Activated CD4-positive, CD25-positive, alpha-beta regulatory T cell (primary cell): ENCODE results near the gene OR6K3.
"Not testable (repeated sequence)": the region's sequence is repeated elsewhere in the genome, so short reads cannot be mapped to it uniquely, and the experiment has no call there.

Experiments used
- DNase-seq, 4 experiments: peaks; one replicate each; lab custom pipeline; 2025; lab: John Stamatoyannopoulos, UW

Gene OR6K3, protein sequence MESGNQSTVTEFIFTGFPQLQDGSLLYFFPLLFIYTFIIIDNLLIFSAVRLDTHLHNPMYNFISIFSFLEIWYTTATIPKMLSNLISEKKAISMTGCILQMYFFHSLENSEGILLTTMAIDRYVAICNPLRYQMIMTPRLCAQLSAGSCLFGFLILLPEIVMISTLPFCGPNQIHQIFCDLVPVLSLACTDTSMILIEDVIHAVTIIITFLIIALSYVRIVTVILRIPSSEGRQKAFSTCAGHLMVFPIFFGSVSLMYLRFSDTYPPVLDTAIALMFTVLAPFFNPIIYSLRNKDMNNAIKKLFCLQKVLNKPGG

DNA sequence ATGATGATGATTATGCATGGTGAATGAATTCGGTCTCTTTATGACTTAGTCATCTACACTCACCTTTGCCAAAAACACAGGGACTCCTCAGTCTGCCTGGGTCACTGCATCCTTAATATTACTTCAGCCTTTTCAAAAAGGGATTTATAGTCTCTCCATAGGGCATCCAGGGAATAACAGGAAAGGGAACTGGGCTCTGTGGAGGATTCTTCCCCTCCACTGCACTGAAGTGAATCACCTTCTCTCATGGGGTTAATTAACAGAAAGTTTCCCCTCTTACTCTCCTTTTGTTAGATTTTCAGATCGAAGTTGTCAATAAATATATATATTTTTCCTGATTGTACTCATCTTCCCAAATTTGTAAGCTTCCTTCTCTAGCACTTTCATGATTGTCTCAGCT is at the start of gene OR6K3:
TSS of gene OR6K3 (minus strand) at position 101 of the 400 bp plus-strand sequence. CDS start 2,605 bp downstream, outside the sequence.
- DNase-seq, result no peak

DNA sequence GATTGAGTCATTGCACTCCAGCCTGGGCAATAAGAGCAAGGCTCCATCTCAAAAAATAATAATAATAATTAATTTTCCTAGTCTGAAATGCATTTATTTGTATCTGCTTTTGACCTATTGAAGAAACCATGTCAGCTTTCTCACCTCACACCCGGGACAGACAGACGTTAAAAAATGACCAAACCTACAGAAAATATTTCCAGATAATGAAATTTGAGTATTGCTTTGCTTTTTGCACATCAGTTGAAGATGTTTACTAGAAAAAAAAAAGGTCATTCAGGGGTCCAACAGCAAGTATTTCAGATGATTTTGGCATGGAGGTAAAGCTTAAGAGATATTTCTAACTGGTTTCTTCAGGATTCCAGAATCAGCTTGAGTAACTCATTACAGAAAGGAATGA is 33.9 kb upstream of the OR6K3 start, which contains the start of gene OR6K6:
TSS of gene OR6K6 (plus strand) at position 301 of the 400 bp plus-strand sequence. CDS start 168 bp downstream, outside the sequence.
- DNase-seq, result no peak

DNA sequence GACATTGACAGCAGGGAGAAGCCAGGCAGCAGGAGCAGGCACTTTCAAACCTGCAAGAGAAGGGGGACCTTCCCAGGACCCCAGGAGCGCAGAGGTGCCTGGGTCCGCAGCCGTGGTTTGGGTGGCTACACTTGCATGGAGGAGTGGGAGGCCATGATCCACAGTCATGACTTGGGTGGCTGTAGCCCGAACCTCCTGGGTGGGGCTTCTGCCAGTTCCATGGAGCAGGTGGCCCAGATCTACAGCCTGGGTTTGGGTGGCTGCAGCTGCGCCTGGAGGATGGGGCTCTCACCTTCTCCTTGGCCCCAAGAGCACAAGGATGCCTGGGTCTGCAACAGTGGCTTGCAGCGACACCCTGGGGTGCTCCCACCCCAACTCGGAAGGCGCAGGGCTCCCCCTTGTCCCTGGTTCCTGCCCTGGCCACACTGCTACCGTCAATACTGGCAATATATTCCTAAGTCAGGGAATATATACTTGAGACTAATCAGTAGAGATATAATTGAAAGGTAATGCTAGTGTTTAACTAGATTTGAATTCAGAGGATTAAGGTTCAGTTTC is 31.7 kb upstream of the OR6K3 start:
- no peak for DNase-seq

DNA sequence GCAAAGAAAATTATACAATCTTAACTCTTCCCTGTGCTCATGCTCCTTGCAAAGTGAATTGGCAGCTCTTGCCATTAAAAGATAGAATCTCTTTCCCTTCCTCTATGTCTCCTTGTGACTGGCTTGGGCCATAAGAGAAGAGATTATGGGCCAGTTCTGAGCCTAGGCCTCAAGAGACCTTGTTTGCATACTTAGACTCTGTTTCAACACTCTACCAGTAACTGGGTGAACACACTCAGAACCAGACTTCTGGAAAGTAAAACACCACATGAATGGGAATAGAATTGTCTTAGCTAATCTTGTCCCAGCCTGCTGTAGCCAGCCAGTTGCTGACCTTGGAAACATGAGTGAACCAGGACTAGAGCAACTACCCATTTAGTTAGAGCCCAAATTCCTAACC is 15.3 kb upstream of the OR6K3 start:
- DNase-seq, result no peak

DNA sequence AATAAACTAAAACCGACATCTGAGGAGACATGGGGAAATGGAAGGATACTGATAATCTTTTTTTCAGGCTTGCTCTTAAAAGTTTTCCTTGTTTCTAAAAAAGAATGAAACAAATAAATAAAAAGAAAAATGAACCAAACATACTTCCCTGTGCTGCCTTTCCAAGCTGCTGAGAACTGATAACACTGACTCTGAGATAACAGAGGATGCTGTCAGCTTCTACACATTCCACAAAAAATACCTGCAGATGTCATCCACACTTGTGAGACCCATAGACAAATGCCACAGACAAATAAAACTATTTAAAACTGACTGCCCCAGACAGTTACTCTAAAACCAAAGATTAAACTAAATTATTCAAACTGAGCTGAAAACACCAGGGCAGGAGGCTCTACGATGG is 12.0 kb upstream of the OR6K3 start:
- no peak for DNase-seq

DNA sequence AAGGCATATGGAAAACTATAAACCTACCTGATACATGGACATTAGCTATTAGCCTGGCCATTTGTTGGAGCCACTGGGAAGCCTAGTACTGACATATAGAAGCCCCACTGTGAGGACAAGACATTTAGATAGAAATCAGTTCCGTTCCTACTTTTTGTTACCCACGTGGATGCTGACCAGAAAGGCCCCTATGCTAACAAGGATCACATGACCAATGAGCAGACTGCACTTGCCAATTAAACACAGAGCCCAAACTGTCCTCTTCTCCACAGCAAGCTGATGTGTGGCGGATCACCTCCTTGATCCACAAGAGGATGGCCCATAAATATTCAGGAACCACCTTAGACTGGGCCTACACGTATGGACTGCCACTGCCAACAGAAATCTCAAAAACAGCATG is 11.2 kb upstream of the OR6K3 start:
- no peak for DNase-seq

DNA sequence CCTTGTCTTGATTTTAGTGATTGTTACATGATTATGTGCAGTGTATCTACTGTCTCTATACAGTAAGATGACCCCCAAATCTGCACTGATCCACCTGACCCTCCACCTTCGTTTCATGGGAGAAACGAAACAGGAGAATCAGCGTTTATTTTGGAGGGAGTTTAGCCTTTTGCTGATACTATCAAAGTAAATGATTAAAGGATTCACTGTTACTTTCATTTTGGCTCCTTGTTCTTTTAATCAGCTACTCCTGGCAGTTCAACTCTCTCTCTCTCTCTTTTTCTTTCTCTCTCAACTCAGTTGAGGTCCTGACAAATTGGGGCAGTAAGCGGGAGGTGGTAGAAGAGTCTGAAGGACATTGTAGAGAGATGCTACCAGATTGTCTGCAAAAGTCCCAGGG is 9.9 kb upstream of the OR6K3 start:
- DNase-seq, result no peak

DNA sequence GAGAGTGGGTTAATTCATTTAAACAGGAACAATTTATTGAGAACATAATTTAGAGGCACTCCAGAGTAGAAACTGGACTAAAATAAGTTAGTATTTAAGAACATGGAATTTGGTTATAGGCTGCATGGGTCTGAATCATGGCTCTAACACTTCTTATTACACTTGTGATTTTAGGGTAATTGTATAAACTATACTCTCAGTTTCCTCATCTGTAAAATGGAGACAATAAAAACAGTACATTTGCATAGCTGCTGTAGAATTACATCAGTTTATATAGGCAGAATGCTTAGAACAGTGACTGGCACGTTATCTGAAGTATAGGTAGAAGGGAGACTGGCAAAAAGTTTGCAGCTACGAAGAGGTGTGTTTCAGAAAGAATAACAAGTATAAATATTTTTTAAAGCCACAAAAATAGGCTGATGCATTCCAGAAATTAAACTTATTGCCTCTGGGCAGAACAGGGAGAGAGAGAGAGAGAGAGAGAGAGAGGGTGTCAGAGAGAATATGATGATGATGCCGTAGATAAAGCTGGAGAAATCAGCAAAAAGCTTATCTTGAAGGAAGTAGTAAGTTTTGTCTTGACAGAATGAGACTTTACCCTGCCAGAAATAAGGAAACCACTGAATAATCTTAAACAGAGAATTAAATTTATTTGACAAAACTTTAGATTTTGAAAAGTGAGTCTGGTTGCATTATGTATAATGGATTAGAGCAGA is 8.1 kb upstream of the OR6K3 start:
- DNase-seq, result no peak

DNA sequence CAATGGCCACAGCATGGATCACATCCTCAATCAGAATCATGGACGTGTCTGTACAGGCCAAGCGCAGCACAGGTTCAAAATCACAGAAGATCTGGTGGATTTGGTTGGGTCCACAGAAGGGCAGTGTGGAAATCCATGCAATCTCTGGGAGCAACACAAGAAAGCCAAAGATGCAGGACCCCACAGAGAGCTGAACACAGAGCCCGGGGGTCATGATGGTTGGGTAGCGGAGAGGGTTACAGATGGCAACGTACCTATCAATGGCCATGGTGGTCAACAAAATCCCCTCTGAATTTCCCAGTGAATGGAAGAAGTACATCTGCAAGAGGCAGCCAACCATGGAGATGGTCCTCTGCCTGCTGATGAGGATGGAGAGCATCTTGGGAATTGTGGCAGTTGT is 3.9 kb upstream of the OR6K3 start:
- DNase-seq, result no peak

DNA sequence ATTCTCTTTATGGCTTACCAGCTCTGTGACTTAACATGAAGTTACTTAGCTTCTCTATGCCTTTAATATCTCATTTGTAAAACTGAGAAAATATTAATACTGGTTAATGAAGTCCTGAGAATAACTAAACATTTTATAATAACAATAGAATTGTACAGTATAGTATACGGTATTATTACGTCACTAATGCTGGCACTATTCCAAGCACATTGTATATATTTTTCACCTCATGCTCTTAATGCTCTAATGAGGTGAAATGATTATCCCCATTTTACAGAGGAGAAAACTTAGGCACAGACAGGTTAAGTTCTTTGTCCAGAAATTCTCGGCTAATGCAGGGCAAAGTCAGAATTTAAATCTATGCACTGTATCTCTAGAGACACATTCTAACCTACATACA is 856 bp downstream of the OR6K3 start:
- DNase-seq, result no peak

DNA sequence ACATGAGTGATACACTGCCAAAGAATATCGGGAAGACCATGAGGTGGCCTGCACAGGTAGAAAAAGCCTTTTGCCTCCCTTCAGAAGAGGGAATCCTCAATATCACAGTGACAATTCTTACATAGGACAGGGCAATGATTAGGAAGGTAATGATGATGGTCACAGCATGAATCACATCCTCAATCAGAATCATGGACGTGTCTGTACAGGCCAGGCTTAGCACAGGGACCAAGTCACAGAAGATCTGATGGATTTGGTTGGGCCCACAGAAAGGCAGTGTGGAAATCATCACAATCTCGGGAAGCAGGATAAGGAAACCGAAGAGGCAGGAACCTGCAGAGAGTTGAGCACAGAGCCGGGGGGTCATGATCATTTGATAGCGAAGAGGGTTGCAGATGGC is 3.2 kb downstream of the OR6K3 start:
- DNase-seq, result no peak

DNA sequence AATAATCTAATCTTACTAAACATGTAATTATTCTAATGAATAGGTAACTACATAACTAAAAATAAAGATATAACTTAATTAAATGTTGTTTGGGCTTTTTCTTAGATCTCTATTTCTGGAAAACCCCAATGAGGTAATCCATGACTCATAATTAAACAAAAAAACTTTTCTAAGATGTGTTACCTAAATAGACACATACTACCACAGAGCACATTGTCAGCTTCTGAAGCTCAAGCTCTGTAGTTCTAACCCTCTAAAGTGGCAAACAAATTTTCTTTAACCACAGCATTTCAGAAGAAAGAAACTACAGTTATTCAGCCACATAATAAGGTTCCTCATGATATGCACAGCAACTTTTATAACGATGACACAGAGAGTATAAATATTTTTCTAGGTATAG is 4.2 kb downstream of the OR6K3 start:
- DNase-seq, result no peak

DNA sequence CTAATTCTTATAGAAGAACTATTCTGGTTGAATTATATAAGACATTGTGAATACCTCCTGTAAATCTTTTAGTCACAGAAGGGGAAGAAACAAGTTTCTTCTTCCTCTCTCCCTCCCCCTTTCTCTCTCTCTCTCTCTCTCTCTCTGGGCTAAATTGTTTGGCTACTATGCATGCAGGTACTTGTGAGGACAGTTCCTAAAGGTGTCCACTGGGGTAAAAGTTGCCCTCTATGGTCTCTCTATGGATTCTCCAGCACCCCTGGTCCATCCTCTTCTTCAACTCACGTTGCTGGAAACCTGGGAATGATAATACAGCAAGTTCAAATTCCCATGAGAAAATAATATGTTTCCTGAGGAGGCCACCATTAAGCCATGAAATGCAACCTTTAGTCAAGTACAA is 5.8 kb downstream of the OR6K3 start:
- no peak for DNase-seq

DNA sequence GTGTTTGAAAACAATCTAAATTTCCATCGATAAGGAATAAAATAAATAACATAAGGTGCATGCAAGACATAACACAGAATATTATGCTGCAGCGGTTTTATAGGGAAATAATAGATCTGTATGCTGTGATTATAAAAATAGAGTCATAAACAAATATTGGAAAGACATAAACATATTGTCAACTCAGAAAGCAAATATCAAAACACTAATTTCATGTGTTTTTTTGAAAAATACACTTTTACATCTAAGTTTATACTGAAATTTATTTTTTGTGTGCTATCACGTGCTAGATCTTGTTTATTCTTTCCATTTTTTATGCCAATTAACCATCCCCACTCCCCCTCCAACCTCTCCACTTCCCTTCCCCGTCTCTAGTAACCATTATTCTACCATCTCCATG is 9.4 kb downstream of the OR6K3 start:
- DNase-seq, result no peak

DNA sequence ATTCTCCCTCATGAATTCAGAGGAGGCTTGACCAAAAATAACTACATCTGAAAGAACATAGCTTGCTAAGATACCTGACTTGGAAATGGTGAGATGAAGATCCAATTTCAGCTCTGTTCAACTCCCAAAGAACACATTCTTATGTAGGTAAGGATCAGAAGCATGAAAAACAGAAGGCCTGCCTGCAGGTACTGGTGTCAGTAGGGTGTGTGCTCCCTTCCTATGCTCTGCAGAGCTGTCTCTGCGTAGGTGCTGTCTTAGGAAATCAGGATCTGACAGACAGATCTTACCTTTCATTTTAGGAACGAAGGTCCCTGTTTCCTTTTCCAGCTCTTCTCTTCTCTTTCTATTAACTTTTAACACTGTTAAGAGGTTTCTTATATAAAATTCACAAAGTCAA is 14.4 kb downstream of the OR6K3 start:
- no peak for DNase-seq

DNA sequence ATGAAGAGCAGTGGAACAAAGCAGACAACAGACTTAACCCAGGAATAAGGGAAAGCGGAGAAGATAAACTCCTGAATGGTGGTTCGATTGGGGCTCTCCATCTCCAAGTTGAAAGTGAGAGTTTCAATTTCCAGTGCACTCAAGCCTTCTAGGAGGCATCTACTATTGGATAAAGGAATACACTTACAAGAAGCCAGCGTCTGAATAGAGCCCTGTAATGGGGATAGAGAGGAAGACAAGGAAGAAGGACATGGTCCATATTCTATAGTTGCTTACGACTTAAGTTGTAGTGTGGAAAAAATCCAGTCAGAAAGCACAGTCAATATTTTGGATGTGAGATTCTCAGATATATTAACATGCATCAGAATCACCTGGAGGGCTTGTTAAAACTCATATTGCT is 20.0 kb downstream of the OR6K3 start, which contains the start of gene OR6K2:
TSS of gene OR6K2 (minus strand) at position 101 of the 400 bp plus-strand sequence. CDS start at position 101, 0 bp downstream.
- DNase-seq, result no peak

DNA sequence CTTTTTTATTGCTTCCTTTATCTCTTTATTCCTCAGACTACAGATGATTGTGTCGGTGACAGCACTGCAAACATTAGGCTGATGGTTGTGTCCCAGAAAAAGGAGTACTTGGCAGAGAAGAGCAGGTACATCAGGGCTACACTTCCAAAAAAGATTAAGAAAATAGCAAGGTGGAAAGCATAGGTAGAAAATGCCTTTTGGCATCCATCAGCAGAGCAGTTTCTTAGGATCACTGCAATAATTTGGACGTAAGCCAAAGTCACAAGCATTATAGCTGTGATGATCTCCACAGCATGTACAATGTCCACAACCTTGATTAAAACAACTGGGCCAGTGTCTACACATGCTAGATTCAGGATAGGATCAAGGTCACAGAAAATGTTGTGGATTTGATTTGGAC is 25.9 kb downstream of the OR6K3 start:
- no peak for DNase-seq

DNA sequence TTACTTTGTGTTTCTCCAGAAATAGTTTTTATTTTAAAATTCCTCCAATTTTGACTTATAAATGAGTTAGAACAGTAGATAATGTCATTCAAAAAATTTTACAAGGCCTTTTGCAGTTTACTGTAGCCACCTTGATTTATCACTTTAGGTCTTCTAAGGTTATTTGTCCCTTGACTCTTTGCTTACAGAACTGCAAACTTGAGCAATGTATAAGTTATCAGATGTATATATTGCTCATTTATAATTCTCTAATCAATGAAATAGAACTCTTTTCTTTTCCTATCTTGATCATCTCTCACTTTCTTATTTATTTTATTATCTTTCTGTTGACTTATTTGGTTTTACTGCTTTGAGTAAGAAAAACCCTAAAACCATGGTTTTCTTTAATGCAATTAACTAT is 28.2 kb downstream of the OR6K3 start:
- no peak for DNase-seq

DNA sequence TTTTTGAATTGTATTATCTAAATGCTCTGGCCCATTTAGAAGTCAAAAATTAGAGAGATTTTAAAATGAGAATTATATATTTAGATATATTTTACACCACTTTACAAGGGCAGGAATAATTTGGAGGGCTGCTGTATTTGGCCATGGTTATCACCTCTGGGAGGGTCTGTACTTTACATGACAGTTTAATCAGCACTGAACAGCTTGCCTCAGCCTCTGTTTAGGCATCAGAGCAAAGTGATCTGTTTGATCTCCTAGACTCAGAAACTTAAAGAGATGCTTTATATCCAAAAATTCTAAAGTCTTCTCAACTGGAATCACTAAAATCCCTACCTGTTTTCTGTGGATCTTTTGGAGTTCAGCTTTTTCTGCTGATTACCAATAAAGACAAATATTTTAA is 28.6 kb downstream of the OR6K3 start:
- no peak for DNase-seq

DNA sequence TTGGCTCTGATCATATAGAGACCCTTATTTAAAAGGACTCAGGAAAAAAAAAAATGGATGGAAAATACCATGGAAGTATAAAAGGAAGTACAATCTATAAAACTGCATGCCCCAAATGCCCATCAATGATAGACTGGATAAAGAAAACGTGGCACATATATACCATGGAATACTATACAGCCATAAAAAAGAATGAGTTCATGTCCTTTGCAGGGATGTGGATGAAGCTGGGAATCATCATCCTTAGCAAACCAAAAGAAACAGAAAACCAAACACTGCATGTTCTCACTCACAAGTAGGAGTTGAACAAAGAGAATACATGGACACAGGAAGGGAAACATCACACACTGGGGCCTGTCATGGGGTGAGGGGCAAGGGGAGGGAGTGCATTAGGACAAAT is 29.4 kb downstream of the OR6K3 start:
- not testable (repeated sequence) for DNase-seq

DNA sequence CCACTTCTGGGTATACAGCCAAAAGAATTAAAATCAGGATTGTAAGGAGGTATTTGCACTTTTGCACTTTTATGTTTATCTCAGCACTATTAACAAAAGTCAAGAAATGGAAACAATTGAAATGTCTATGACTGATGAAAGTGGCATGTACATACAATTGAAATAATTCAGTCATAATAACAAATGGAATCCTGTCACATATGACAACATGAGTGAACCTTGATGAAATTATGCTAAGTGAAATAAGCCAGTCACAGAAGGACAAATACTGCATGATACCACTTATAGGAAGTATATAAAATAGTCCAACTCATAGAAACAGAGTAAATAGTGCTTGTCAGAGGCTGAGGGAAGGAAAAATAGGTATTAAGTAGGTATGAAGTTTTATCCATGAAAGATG is 30.6 kb downstream of the OR6K3 start:
- DNase-seq, result no peak

DNA sequence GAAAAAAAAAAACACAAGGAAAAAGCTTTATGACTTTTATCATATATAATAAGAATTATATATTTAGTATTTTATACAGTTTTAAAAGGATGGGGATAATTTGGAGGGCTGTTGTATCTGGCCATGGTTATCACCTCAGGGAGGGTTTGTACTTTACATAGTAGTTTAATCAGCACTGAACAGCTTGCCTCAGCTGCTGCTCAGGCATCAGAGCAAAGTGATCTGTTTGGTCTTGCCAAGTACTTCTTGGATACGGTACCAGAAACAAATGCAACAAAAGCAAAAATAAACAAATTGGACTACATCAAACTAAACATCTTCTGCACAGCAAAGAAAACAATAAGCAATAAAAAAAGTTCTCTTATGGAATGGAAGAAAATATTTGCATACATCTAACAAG is 31.4 kb downstream of the OR6K3 start:
- DNase-seq, result no peak

DNA sequence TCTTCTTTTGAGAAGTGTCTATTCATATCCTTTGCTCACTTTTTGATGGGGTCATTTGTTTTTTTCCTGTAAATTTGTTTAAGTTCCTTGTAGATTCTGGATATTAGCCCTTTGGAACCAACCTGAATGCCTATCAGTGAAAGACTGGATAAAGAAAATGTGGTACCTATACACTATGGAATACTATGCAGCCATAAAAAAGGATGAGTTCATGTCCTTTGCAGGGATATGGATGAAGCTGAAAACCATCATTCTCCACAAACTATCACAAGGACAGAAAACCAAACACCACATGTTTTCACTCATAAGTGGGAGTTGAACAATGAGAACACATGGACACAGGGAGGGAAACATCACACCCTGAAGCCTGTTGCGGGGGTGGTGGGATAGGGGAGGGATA is 32.2 kb downstream of the OR6K3 start:
- DNase-seq, result not testable (repeated sequence)
